COLO829 (cell line): Measurements from ENCODE around the gene CCDC144A.
A peak's percentile ranks its signal among the peaks of the same experiment; 100 is the strongest.
"Not testable (repeated sequence)": the region's sequence is repeated elsewhere in the genome, so short reads cannot be mapped to it uniquely, and the experiment has no call there.

ENCODE experiments used
- DNase-seq: peaks from one replicate; pipeline ENCODE4 v3.0.0; 2012; ENCODE audit warnings: low spot score

CCDC144A gene, protein sequence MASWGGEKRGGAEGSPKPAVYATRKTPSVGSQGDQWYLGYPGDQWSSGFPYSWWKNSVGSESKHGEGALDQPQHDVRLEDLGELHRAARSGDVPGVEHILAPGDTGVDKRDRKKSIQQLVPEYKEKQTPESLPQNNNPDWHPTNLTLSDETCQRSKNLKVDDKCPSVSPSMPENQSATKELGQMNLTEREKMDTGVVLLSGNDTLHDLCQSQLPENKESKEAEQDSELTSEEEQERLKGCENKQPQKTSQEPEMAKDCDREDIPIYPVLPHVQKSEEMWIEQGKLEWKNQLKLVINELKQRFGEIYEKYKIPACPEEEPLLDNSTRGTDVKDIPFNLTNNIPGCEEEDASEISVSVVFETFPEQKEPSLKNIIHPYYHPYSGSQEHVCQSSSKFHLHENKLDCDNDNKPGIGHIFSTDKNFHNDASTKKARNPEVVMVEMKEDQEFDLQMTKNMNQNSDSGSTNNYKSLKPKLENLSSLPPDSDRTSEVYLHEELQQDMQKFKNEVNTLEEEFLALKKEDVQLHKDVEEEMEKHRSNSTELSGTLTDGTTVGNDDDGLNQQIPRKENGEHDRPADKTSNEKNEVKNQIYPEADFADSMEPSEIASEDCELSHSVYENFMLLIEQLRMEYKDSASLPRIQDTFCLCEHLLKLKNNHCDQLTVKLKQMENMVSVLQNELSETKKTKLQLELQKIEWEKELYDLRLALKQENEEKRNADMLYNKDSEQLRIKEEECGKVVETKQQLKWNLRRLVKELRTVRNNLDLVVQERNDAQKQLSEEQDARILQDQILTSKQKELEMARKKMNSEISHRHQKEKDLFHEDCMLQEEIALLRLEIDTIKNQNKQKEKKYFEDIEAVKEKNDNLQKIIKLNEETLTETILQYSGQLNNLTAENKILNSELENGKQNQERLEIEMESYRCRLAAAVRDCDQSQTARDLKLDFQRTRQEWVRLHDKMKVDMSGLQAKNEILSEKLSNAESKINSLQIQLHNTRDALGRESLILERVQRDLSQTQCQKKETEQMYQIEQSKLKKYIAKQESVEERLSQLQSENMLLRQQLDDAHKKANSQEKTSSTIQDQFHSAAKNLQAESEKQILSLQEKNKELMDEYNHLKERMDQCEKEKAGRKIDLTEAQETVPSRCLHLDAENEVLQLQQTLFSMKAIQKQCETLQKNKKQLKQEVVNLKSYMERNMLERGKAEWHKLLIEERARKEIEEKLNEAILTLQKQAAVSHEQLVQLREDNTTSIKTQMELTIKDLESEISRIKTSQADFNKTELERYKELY (N-terminal part only)

DNA sequence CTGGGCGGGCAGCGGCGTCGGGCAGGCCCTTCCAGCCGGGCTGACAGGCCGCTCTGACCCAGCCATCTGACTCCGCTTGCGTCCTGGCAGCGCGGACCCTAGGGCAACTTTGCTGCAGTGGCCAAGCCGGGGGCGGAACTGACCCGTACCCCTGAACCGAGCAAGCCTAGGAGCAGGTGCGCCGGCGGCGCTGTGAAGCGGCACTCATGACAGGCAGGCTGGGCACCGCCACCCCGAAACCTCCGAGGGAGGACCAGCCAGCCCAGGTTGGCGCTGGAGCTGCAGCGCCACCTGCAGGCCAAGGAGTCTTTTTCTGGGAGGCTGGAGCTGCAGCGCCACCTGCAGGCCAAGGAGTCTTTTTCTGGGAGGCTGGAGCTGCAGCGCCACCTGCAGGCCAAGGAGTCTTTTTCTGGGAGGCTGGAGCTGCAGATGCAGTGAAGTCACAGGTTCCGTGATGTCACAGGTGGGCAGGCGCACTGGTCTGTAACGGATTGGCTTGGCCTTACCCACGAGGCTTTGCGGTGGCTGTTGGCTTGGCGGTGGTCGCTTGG lies at the start of gene CCDC144A:
Gene CCDC144A, plus strand, starts transcription at position 511 of the 551 bp plus-strand sequence. CDS start 160 bp downstream, outside the sequence.
- DNase-seq, result peak; percentile 5

DNA sequence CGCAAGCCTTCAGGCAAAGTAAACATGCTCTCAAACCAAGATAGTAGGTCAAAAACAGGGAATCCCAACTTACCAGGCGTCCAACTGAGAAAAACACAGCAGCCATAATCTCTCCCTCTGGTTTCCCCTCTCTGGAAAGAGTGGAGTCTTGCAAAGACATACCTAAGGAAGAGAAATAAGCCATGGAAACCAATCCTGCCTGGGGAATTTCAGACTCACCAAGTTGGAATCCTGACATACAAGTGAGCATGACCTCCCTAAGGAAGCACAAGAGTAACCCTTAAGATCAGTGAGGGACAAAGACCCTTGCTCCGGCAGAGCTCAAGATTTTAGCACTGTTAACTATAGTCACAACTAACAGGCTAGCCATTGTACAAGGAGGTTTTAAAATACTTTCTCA lies 40.5 kb upstream of the CCDC144A start:
- no peak for DNase-seq

DNA sequence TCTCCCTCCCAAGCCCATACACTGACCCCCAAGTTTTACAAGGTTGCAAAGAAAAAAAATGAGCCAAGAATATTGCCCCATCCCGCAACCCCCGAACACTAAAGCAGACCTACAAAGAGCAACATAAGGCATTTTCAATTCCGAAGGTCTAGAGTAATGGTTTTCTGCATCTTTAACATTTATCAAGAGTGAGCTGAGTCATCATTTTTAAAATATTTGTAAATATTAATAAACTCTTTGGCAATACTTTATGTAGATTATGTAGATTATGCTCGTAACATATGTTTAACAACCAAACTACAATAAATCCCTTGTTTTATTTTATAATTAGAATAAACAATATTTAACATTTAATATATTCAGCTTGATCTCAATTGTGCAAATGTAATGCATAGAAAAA lies 37.8 kb upstream of the CCDC144A start:
- DNase-seq, result no peak

DNA sequence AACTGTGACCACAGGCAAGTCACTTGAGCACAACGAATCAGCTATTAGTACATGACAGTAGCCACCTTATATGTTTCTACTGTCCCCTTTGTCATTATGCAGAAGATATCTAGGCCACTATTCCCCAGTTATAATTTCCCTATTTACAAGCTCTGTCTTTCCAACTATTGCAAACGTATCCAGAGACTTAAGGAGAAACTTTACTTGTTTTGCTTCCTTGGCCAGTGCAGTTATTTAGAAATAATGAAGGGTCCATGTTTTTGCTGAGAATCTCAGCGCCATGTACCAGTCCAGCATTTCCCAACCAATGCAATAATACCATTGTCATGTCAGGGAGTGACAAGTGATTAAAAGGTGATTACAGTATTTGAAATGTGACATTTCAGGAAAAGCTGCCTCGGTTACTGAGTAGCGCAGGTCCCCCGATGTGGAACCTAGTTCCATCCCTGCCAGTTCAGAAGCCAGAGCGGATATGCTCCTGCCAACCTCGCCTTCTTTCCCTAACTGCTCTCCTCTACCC lies 37.1 kb upstream of the CCDC144A start:
- DNase-seq, result peak; percentile 33

DNA sequence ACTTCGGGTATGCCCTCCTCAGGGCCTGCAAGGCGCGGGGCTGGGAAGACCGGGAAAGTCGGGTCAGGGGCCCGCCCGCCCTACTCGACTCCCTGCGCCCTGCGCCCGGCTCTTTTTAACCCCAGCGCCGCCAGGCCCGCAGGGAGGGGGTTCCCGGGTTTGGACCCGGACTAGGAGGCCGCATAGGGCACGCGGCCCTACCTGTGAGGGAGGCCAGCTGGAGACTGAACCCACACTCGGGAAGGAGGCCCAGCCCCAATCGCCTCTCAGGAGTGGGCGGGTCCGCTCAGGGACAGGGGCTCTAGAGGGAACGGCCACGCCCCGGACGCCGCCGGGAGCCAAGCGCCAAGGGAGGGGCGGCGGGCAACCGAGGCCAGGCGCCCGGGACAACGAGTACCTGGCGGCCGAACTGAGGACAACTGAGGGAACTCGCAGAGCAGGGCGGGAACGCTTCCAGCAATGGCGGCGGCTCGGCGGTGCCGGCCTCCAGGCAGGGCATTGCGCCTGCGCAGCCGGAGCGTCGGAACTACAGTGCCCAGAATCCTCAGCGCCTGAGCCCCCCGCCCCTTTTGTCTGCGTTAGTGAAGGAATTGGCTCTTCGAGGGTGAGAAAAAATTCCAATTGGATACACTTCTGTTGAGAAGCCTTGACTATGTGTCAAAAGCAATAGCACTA lies 36.5 kb upstream of the CCDC144A start, which contains the start of gene ZNF624:
Gene ZNF624, minus strand, starts transcription at position 484 of the 675 bp plus-strand sequence.
- peak; percentile 96 for DNase-seq

DNA sequence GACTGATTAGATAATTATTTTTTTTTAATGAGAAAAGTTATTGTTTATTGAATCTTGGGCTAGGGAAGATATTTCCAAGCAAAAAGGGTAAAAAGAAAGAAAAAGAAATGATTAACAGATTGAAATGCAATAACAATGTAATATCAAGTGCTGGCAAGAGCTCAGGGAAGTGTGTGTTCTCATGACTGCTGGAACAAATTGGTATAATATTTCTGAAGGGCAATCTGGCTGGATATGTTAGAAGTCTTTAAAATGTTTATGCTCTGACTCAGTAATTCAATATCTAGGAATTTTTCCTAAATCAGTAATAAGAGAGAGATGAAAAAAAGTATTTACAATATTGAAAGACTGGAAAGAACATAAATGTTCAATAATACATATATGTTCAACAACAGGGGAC lies 28.8 kb upstream of the CCDC144A start:
- no peak for DNase-seq

DNA sequence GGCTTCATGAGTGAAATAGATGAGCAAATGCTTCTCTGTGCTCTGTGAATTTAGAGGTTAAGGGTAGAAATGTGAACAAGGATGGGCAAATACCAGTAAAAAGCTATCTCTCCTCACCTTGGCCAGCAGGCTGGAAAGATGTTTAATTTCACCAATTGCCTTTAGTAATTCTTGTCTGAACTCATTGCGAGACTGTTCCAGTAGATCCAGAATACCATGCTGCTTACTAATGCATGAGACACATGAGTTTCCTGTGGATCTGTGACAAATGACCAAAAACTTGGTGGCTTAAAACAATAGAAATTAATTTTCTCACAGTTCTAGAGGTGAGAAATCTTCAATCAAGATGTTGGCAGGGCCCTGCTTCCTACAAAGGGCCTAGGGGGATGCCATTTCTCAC lies 27.1 kb upstream of the CCDC144A start:
- DNase-seq, result no peak

DNA sequence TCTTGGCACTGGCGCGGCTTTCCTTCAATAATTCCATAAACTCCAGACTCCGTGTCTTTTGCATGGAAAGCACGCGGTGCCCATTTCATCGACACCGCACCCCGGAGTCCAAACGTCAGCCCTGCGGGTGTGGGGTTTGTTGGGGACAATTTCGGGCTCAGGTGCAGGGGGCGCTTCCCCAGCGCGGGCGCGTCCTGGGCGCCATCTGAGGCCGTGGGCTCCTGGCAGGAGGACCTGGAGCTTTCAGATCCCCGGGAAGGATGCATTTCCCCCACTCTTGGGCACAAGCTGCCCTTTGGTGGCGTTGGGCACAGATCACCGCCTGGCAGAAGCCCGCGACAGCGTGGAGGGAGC lies 23.5 kb upstream of the CCDC144A start:
- DNase-seq, result not testable (repeated sequence)

DNA sequence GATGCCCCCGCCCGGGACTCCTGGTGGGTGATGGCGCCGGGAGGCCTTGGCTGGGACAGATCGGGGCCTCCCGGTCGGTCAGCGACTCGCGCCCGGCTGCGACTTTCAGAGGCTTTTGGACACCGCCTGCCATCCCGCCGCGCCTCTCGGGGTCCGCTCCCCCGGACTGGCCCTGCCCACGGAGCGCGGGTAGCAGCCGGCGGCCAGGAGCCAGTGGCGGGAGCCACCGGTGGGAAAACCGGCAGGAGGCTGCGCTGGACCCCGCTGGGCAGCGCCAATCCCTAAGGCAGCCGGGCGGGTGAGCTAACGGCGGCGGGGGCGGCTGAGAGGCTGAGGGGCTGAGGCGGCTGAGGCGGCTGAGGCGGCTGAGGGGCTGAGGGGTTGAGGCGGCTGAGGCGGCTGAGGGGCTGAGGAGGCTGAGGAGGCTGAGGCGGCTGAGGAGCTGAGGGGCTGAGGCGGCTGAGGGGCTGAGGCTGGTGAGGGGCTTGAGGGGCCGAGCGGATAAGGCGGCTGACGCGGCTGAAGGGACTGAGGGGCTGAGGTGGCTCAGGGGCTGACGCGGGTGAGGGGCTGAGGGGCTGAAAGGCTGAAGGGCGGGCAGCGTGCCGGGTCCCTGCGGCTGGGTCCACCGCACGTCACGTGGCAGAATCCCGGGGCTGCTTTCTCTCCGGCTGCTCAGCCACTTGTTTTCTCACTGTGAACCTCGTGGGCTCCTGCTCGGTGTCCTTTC lies 23.0 kb upstream of the CCDC144A start:
- DNase-seq, result not testable (repeated sequence)

DNA sequence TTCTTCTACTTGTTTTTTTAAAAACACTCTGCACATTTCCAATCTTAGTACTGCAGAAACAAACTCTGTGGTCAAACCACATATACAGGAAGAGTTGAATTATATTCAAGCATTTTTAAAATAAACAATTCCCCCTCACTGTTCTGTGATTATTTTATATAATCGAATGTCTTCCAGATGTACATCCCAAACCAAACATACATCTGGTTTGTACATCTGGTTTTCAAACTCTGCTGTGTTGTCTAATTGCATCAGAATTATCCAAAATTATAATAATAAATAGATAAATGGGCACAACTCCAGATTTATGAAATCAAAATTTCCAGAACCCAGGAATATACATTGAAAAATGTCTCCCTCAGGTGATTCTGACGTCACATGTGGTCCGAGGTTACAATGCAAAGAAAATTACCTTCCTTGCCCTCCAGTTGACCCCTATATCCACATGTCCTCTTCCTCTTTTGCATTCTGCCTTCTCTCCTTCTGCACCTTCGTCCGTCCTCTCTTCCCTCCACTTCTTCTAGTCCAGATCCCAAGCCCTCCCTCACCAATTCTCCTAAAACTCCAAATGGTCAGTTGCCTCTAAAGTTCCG lies 13.3 kb upstream of the CCDC144A start:
- DNase-seq, result no peak

DNA sequence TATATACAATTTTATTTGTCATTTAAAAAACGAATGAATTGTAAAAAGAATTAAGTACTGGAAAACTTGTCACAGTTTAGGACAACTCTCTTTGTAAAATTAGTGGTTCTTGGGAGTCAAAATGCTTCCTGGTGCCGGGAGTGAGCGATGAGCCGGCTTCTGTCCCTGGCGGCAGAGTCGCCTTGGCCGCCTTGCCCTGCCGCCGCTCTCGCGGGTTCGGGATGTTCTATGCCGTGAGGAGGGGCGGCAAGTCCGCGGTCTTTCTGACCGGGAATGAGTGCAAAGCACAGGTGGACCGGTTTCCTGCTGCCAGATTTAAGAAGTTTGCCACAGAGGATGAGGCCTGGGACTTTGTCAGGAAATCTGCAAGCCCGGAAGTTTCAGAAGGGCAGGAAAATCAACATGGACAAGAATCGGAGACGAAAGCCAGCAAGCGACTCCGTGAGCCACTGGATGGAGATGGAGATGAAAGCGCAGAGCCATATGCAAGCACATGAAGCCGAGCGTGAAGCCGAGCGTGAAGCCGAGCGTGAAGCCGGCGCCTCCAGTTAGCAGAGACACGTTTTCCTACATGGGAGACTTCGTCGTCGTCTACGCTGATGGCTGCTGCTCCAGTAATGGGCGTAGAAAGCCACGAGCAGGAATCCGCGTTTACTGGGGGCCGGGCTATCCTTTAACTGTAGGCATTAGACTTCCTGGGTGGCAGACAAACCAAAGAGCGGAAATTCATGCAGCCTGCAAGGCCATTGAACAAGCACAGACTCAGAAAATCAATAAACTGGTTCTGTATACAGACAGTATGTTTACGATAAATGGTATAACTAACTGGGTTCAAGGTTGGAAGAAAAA lies 6.5 kb upstream of the CCDC144A start:
- not testable (repeated sequence) for DNase-seq

DNA sequence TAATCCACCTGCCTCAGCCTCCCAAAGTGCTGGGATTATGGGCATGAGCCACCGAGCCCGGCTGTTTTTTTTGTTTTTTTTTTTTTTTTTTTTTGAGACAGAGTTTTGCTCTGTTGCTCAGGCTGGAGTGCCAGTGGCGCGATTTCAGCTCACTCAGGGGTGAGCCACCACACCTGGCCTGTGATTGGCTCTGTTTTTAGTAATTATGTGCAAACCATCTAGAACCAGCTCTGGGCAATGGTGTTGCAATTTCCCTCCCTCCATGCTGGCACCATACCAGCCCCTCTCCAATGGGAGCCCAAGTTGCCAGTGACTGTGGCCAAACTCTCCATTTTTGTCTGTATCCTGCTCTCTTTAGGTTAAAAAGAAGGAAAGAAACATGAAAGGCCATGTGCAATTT lies 4.0 kb upstream of the CCDC144A start:
- DNase-seq, result not testable (repeated sequence)

DNA sequence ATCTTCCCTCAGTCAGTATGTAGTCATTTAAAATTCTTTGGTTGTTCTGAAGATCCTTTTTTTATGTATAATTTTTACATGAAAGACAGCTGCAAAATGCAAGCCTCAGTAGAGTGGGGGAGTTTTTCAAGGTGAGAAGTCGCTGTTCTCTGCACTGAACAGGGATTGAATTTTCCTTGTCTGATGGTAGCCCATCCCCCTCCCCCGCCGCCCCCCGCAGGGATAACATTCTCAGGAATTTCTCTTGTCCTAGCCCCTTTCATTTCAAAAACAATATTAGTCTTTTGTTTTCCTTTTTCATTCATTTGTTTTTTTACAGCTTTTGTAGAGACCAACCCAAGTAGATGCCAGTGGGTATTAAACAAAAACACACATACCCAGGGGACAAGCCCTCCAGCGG lies 2.9 kb upstream of the CCDC144A start:
- DNase-seq, result not testable (repeated sequence)

DNA sequence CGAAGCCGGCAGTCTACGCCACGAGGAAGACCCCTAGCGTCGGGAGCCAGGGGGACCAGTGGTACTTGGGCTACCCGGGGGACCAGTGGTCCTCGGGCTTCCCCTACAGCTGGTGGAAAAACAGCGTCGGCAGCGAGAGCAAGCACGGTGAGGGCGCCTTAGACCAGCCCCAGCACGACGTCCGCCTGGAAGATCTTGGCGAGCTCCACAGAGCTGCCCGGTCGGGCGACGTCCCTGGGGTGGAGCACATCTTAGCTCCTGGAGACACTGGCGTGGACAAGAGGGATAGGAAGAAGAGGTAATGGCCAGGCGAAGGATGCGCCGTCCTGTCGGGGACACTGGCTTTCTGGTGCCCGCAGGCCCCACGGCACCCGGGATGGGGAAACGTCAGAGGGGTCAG lies 406 bp downstream of the CCDC144A start:
- DNase-seq, result not testable (repeated sequence)

DNA sequence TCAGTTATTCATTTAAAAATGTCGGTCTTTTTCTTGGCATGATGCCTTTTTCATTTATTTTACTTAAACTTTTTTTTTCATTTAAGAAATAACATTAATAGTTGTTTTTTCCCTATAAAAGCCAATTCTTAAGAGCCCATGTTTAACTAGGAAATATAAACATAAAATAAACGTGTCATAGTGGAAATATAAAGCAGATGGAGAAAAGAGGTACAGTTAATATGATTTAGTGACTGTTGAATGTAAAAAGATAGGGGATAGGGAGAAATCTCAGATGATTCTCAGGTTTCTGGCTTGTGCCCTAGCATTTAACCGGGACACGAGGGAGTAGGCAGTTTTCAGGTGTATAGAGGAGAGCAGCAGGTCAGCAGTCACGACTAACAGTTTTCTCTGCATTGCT lies 7.6 kb downstream of the CCDC144A start:
- not testable (repeated sequence) for DNase-seq

DNA sequence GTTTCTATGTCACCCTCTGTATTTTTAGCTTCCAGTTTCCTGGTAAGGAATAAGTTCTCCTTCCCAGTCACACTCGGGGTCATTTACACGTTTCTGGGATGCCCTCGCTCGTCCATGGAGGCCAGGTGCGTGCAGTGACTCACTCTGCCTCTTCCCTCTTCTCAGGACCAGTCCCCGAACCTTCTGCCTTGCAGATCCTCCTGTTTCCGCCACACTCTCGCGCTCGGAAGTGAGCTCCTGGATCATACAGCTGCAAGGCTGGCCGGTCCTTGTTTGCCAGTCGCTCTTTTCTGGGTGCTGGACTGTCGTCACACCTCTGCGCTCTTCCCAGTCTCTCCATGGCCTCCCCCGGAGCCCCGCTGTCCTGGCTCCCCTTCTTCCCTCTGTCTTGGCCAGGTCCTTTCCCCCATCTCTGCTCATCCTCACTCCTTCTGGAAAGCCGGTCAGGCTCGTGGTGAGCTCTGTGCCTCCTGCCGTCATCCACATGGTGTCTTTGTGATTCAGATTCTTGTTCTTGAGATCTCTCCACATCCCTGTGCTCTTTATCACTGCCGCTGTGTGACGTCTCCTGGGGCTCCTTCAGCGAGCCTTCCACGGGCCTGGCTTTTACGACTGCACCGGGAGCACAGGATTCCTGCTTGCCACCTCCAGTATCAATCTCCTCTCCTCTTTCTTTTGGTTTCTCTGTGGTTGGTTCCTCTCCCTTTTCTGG lies 55.6 kb downstream of the CCDC144A start:
- not testable (repeated sequence) for DNase-seq

DNA sequence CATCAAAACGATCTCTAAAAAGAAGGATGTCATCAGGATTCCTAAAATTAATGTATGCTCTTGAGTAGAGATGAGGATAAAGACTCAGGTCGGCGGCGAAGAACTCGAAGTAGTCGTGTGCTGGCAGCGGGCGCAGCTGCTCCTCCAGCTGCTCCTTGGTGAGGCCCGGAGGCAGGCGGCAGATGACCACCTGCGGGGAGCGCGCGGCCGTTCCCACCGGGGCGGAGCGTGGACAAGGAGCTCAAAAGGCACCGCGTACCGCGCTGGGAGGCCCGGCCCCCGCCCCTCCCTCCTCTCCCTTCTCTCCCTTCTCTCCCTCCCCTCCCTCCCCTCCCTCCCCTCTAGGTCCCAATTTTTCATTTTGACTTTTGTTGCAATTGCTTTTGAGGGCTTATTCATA lies 56.5 kb downstream of the CCDC144A start:
- not testable (repeated sequence) for DNase-seq

DNA sequence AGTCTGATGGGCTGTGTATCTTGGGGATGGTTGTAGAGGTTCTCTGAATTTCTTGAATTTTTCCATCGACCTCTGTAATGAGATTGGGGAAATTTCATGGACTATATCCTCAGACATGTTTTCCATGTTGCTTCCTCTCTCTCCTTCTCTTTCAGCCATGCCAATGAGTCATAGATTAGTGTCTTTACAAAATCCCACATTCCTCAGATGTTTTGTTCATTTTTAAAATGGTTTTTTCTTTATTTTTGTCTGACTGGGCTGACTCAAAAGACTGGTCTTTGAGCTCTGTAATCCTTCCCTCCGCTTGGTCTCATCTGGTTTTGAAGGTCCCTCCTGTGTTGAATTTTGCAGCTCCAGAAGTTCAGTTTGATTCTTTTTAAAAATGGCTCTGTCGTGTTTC lies 60.5 kb downstream of the CCDC144A start:
- DNase-seq, result not testable (repeated sequence)
